Measurements from ENCODE around the gene STAT5B. TPM values are rescaled to one million over a fixed set of nuclear protein-coding genes. Genes with fewer than 3 reads are reported as not detected.

STAT5B gene
- total RNA-seq, 2 donors from 2014 or later = 31.4 to 49.1 TPM

- Histone ChIP-seq H3K9me3 (no peaks in the 10 kb centered on the region), H3K4me3 (no peak overlapping the region), H3K27me3 (no peaks in the 10 kb centered on the region), H3K36me3 (no peaks in the 10 kb centered on the region), H3K4me1 (no peaks in the 10 kb centered on the region), H3K27ac (no peak overlapping the region)
- no peak for TF ChIP-seq CTCF (IDR thresholded peaks at IDR 0.05)
- no peak for DNase-seq (ENCODE audit: low spot score)
Observed at GRCh38 chr17:42166196-42166763, 109.9 kb downstream of the STAT5B start.

DNA sequence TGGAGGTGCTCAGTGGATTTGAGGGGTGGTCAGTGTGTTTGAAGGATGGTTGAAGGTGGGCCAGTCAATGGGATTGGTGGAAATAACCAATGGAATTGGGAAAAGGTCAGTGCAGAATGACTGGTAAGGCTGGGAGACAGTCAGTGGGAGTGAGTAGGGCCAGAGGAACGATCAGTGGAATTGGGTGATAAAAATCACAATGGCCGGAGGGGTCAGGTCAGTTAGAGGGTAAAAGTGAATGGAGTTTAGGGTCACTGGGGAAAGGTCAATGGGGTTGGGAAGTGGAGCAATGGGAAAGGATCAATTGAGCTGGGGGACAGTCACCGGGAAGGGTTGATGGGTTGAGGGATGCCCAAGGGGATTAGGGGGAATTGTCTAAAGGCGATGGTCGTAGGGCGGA, 110.4 kb downstream of the STAT5B start:
- TF ChIP-seq CTCF (IDR thresholded peaks at IDR 0.05) = no peak
- H3K36me3 ChIP-seq = no peaks in the 10 kb centered on the region
- no peak overlapping the region for H3K27ac ChIP-seq
- no peak overlapping the region for H3K4me3 ChIP-seq
- no peaks in the 10 kb centered on the region for H3K9me3 ChIP-seq
- no peaks in the 10 kb centered on the region for H3K27me3 ChIP-seq
- no peak for DNase-seq (ENCODE audit: low spot score)
- no peaks in the 10 kb centered on the region for H3K4me1 ChIP-seq

DNA sequence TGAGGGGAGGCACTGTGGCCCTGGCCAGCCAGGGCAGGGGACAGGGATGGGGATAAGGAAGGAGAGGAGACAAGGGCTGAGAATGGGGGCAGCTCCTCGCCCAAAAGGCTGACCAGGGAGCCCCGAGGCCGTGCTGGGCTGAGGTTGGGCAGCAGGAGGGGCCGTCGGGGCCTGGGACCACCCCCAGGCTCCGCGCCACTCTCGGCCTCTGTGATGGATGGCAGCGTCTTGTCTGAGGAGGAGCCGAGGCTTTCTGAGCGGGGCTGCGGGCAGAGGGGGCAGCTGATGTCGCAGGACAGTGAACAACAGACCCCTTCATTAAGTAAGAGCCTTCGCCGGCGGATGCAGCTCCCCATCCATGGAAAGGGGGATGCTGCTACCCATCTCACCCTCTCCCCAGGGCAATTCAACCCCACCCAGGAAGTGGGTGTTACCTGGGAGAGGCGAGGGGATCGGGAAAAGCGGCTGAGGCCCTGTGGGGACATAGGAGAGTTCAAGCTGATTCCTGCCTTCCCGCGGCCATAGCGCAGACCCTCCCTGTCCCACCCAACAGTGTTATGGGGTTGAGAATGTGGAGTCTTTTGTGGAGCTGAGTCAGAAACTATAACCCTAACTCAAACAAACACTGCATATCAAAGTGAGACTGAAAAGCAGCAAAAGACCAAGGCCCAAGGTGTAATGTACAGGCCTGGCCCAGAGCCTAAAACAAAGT, 112.3 kb downstream of the STAT5B start:
- H3K27ac ChIP-seq = no peak overlapping the region
- H3K27me3 ChIP-seq = no peaks in the 10 kb centered on the region
- no peaks in the 10 kb centered on the region for H3K9me3 ChIP-seq
- no peaks in the 10 kb centered on the region for H3K4me1 ChIP-seq
- H3K36me3 ChIP-seq = no peaks in the 10 kb centered on the region
- TF ChIP-seq CTCF (IDR thresholded peaks at IDR 0.05) = no peak
- no peak for DNase-seq (ENCODE audit: low spot score)
- no peak overlapping the region for H3K4me3 ChIP-seq

- Histone ChIP-seq H3K36me3 (no peaks in the 10 kb centered on the region), H3K27ac (no peak overlapping the region), H3K4me3 (no peak overlapping the region), H3K9me3 (no peaks in the 10 kb centered on the region), H3K27me3 (no peaks in the 10 kb centered on the region), H3K4me1 (no peaks in the 10 kb centered on the region)
- TF ChIP-seq CTCF (IDR thresholded peaks at IDR 0.05) = no peak
- no peak for DNase-seq (ENCODE audit: low spot score)
Observed at GRCh38 chr17:42163113-42163512, 113.1 kb downstream of the STAT5B start.

GRCh38 chr17:42160531-42160910, 115.7 kb downstream of the STAT5B start:
- Histone ChIP-seq H3K4me1 (peaks cover 0 to 2% of the 10 kb centered on the region in 2 donors), H3K9me3 (no peaks in the 10 kb centered on the region), H3K27ac (no peak overlapping the region), H3K4me3 (no peak overlapping the region), H3K27me3 (no peaks in the 10 kb centered on the region), H3K36me3 (no peaks in the 10 kb centered on the region)
- no peak for DNase-seq (ENCODE audit: low spot score)
- no peak for TF ChIP-seq CTCF (IDR thresholded peaks at IDR 0.05)

Data from right atrium auricular region (tissue), 2 donors.